ENCODE measurements around the gene RABL6. TPM values are rescaled to one million over a fixed set of nuclear protein-coding genes. Genes with fewer than 3 reads are reported as not detected.

Gene RABL6
- total RNA-seq, 1 experiment from 2014 or later: 68.9 TPM

DNA sequence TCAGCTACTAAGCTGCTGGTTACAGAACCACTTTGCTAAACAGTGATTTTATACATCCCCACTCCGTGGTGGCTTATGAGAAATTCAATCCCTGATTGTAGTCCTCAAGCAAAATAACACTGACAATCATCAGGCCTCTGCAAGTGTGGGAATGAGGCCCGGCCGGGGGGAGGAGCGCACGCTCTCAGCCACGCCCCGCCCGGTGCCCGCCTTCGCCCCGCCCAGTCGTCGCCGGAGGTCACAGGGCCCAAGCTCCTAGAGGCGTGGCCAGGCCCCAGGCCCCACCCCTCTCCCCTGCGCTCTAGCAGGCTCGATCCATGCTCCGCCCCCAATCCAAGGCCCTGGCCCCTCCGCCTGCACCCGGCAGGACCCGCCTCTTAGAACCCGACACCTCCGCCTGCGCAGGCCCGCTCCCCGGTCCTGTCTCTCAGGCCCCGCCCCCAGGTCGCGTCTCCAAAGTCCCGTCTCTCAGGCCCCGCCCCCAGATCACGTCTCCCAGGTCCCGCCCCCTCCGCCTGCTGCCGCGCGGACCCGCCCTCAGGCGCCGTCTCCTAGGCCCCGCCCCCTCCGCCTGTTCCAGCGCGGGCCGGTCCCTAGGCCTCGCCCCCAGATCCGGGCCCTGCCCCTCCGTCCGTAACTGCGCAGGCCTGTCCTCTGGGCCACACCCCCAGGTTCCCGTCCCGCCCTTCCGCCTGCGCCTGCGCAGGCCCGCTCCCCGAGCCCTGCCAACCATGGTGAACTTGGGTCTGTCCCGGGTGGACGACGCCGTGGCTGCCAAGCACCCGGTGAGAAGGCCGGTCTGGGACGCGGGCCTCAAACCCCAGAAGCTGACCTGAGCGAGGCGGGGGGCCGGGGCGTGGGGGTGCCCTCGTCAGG lies 16.9 kb upstream of the RABL6 start, which contains the start of gene TMEM141:
Gene TMEM141 (plus strand): TSS at position 705 of the 876 bp plus-strand sequence. CDS start 27 bp downstream, at position 732.
- peak within 1 kb of the TSS; percentile 52 for H3K27ac Mint-ChIP-seq (ENCODE audit: unreplicated experiment)
- H3K4me3 Mint-ChIP-seq (ENCODE audit: low read depth, unreplicated experiment): peak within 1 kb of the TSS; percentile 72
- DNase-seq: peak; percentile 98
- H3K27me3 Mint-ChIP-seq (ENCODE audit: unreplicated experiment): peaks cover 3% of the 10 kb centered on the region
- no TSS peak for BruUV-seq (replicated peaks)
- intact Hi-C loops (cut with micrococcal nuclease; ENCODE audit: unreplicated experiment): no loop called here
- no peaks in the 10 kb centered on the region for H3K9me3 Mint-ChIP-seq (ENCODE audit: low read depth, unreplicated experiment)
- peaks cover 30% of the 10 kb centered on the region for H3K4me1 Mint-ChIP-seq (ENCODE audit: low read depth, unreplicated experiment)
- TF ChIP-seq, protein P1, sequence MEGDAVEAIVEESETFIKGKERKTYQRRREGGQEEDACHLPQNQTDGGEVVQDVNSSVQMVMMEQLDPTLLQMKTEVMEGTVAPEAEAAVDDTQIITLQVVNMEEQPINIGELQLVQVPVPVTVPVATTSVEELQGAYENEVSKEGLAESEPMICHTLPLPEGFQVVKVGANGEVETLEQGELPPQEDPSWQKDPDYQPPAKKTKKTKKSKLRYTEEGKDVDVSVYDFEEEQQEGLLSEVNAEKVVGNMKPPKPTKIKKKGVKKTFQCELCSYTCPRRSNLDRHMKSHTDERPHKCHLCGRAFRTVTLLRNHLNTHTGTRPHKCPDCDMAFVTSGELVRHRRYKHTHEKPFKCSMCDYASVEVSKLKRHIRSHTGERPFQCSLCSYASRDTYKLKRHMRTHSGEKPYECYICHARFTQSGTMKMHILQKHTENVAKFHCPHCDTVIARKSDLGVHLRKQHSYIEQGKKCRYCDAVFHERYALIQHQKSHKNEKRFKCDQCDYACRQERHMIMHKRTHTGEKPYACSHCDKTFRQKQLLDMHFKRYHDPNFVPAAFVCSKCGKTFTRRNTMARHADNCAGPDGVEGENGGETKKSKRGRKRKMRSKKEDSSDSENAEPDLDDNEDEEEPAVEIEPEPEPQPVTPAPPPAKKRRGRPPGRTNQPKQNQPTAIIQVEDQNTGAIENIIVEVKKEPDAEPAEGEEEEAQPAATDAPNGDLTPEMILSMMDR (IDR thresholded peaks at IDR 0.05; ENCODE audit: unreplicated experiment): no peak
- CTCF ChIA-PET: interaction anchor here (0.6 to 1.0 kb wide), 5 partner anchors 8 to 339 kb away, joined by 3 to 5 read pairs (median 3); partner anchors contain the start of gene AJM1
- peaks cover 36% of the 10 kb centered on the region for H3K36me3 Mint-ChIP-seq (ENCODE audit: insufficient read depth, unreplicated experiment)

- Mint-ChIP-seq H3K36me3 (ENCODE audit: insufficient read depth, unreplicated experiment) (peaks cover 36% of the 10 kb centered on the region), H3K4me1 (ENCODE audit: low read depth, unreplicated experiment) (peaks cover 25% of the 10 kb centered on the region), H3K27ac (ENCODE audit: unreplicated experiment) (peak overlapping the region; percentile 52), H3K9me3 (ENCODE audit: low read depth, unreplicated experiment) (no peaks in the 10 kb centered on the region), H3K27me3 (ENCODE audit: unreplicated experiment) (peaks cover 12% of the 10 kb centered on the region), H3K4me3 (ENCODE audit: low read depth, unreplicated experiment) (peak overlapping the region; percentile 72)
- peak; percentile 64 for DNase-seq
- TF ChIP-seq, protein P1 (IDR thresholded peaks at IDR 0.05; ENCODE audit: unreplicated experiment): peak; percentile 98
- CTCF ChIA-PET: no interaction called here
- TSS peak; percentile 26 for BruUV-seq (replicated peaks)
- intact Hi-C loops (cut with micrococcal nuclease; ENCODE audit: unreplicated experiment): no loop called here
Observed at GRCh38 chr9:136791516-136792276, 16.1 kb upstream of the RABL6 start.

GRCh38 chr9:136792321-136793085 lies 15.2 kb upstream of the RABL6 start:
- Mint-ChIP-seq H3K36me3 (ENCODE audit: insufficient read depth, unreplicated experiment) (peaks cover 36% of the 10 kb centered on the region), H3K4me3 (ENCODE audit: low read depth, unreplicated experiment) (peak overlapping the region; percentile 72), H3K4me1 (ENCODE audit: low read depth, unreplicated experiment) (peaks cover 21% of the 10 kb centered on the region), H3K27ac (ENCODE audit: unreplicated experiment) (no peak overlapping the region), H3K9me3 (ENCODE audit: low read depth, unreplicated experiment) (no peaks in the 10 kb centered on the region), H3K27me3 (ENCODE audit: unreplicated experiment) (peaks cover 12% of the 10 kb centered on the region)
- no peak for DNase-seq
- no TSS peak for BruUV-seq (replicated peaks)
- TF ChIP-seq, protein P1 (IDR thresholded peaks at IDR 0.05; ENCODE audit: unreplicated experiment): no peak
- intact Hi-C loops (cut with micrococcal nuclease; ENCODE audit: unreplicated experiment): no loop called here
- CTCF ChIA-PET: no interaction called here
